BE2C (cell line): ENCODE results near the gene PHKA1.
"Not testable (repeated sequence)": the region's sequence is repeated elsewhere in the genome, so short reads cannot be mapped to it uniquely, and the experiment has no call there.

Source experiments
- DNase-seq: peaks from one replicate; pipeline ENCODE4 v3.0.0-alpha.2; 2020
- H3K27me3 ChIP-seq: fragments of 250-450 bp; sonication (Bioruptor Pico); 2 replicates; pipeline ENCODE4 v1.5.1; 2020; ENCODE audit warnings: mild to moderate bottlenecking
- H3K36me3 ChIP-seq: fragments of 250-450 bp; sonication (Bioruptor Pico); 2 replicates; pipeline ENCODE4 v1.5.1; 2020; ENCODE audit warnings: mild to moderate bottlenecking
- H3K4me1 ChIP-seq: fragments of 250-450 bp; sonication (Bioruptor Pico); 2 replicates; pipeline ENCODE4 v1.5.1; 2020
- H3K4me3 ChIP-seq: 2 replicates; pipeline ENCODE4 v1.5.1; 2011; ENCODE audit warnings: low read depth, low read length
- H3K9me3 ChIP-seq: fragments of 250-450 bp; sonication (Bioruptor Pico); 2 replicates; pipeline ENCODE4 v1.5.1; 2020
- TF ChIP-seq, protein P1 (sequence below): IDR thresholded peaks from 2 replicates; pipeline ENCODE4 v1.5.1; 2012; ENCODE audit warnings: mild to moderate bottlenecking, low read depth, low read length

PHKA1 gene

GRCh38 chrX:72621163-72621562, 92.9 kb downstream of the PHKA1 start:
- Histone ChIP-seq H3K4me1 (no peaks in the 10 kb centered on the region), H3K36me3 (no peaks in the 10 kb centered on the region), H3K9me3 (no peaks in the 10 kb centered on the region), H3K27me3 (no peaks in the 10 kb centered on the region), H3K4me3 (no peak overlapping the region)
- DNase-seq, result no peak
- TF ChIP-seq, protein P1, sequence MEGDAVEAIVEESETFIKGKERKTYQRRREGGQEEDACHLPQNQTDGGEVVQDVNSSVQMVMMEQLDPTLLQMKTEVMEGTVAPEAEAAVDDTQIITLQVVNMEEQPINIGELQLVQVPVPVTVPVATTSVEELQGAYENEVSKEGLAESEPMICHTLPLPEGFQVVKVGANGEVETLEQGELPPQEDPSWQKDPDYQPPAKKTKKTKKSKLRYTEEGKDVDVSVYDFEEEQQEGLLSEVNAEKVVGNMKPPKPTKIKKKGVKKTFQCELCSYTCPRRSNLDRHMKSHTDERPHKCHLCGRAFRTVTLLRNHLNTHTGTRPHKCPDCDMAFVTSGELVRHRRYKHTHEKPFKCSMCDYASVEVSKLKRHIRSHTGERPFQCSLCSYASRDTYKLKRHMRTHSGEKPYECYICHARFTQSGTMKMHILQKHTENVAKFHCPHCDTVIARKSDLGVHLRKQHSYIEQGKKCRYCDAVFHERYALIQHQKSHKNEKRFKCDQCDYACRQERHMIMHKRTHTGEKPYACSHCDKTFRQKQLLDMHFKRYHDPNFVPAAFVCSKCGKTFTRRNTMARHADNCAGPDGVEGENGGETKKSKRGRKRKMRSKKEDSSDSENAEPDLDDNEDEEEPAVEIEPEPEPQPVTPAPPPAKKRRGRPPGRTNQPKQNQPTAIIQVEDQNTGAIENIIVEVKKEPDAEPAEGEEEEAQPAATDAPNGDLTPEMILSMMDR, result no peak

- H3K4me3 ChIP-seq, result no peak overlapping the region
- H3K27me3 ChIP-seq, result no peaks in the 10 kb centered on the region
- DNase-seq, result no peak
- H3K9me3 ChIP-seq, result no peaks in the 10 kb centered on the region
- TF ChIP-seq, protein P1, result no peak
- H3K36me3 ChIP-seq, result no peaks in the 10 kb centered on the region
- no peaks in the 10 kb centered on the region for H3K4me1 ChIP-seq
These were observed 93.5 kb downstream of the PHKA1 start for GRCh38 chrX:72620550-72621145.

- DNase-seq, result no peak
- Histone ChIP-seq H3K4me3 (no peak overlapping the region), H3K36me3 (no peaks in the 10 kb centered on the region), H3K9me3 (no peaks in the 10 kb centered on the region), H3K4me1 (no peaks in the 10 kb centered on the region), H3K27me3 (no peaks in the 10 kb centered on the region)
- TF ChIP-seq, protein P1, result peak; percentile 21
These were observed 104.8 kb downstream of the PHKA1 start for GRCh38 chrX:72609313-72609712.

GRCh38 chrX:72604705-72605104, 109.4 kb downstream of the PHKA1 start:
- Histone ChIP-seq H3K9me3 (no peaks in the 10 kb centered on the region), H3K27me3 (no peaks in the 10 kb centered on the region), H3K4me1 (no peaks in the 10 kb centered on the region), H3K4me3 (no peak overlapping the region), H3K36me3 (no peaks in the 10 kb centered on the region)
- no peak for DNase-seq
- TF ChIP-seq, protein P1, result no peak

GRCh38 chrX:72604112-72604511, 110.0 kb downstream of the PHKA1 start:
- Histone ChIP-seq H3K9me3 (no peaks in the 10 kb centered on the region), H3K4me1 (no peaks in the 10 kb centered on the region), H3K36me3 (no peaks in the 10 kb centered on the region), H3K4me3 (no peak overlapping the region), H3K27me3 (no peaks in the 10 kb centered on the region)
- TF ChIP-seq, protein P1, result no peak
- DNase-seq, result no peak

- H3K27me3 ChIP-seq, H3K4me1 ChIP-seq, H3K4me3 ChIP-seq, DNase-seq, H3K9me3 ChIP-seq, H3K36me3 ChIP-seq: not testable (repeated sequence)
These were observed 123.1 kb downstream of the PHKA1 start for GRCh38 chrX:72591038-72591437.

DNA sequence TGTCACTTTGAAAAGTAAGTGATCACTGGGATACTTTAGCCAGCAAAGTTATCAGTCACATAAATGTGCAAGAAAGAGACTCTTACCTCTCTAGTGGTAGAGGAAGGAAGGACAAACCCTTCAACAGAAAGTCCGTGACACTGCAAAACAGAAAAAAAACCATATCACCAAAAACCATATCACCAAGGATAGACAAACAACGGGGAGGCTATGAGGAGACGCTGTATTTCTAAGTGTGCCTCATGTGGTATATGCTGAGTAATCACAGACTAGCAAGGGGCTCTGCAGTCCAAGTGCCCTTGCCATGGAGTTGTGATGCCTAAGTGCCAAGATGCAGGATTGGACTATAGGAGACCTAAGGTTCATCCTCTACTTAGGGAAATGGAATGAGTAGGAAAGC, 129.9 kb downstream of the PHKA1 start:
- Histone ChIP-seq H3K4me1 (no peaks in the 10 kb centered on the region), H3K36me3 (no peaks in the 10 kb centered on the region), H3K4me3 (no peak overlapping the region), H3K27me3 (no peaks in the 10 kb centered on the region), H3K9me3 (no peaks in the 10 kb centered on the region)
- TF ChIP-seq, protein P1, result no peak
- DNase-seq, result no peak
